ENCODE measurements around the gene GLCCI1.

DNA sequence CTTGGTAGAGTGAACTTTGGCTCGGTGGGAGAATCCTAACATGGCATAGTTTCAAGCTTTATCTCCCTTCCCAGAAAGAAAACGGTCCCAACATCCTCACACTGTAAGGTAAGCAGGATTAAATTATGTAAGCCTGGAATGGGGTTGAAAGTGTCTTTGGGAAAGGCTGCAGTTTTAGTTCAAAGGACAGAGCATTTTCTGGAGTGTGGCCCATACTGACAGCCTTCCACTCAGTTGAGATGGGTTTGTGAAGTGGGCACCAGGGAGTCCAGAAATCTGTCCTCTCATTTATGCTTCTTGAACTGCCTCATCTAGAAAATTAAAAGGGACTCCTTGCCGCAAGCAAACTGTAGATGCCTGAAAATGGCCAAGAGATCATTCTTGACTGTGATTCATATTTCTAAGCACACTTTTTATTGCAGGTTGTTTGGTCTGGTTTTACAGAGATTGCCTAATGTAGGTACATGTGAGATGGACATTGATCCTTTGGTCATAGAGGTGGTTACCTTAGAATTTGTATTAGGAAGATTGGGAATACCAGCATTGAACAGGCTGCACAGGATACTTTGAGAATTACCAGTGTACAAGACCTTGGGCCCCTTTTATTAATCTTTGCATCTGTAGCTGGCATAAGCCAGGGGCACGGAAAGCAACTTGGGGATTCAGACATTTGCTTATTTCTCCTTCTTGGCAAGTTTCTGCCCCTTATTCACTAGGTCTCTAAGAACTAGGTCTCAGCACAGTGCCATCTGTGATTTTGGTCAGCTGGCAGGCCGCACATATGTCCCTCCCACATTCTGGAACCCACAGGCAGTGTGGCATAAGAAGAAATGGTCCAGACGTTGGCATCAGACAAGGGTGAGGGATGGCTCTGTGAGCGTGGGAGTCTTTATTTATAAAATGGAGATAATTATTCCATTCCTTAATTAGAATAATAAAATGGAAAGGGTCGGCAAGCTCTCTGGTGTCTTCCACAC lies 125.9 kb downstream of the GLCCI1 start:
- TF ChIP-seq, protein P1, sequence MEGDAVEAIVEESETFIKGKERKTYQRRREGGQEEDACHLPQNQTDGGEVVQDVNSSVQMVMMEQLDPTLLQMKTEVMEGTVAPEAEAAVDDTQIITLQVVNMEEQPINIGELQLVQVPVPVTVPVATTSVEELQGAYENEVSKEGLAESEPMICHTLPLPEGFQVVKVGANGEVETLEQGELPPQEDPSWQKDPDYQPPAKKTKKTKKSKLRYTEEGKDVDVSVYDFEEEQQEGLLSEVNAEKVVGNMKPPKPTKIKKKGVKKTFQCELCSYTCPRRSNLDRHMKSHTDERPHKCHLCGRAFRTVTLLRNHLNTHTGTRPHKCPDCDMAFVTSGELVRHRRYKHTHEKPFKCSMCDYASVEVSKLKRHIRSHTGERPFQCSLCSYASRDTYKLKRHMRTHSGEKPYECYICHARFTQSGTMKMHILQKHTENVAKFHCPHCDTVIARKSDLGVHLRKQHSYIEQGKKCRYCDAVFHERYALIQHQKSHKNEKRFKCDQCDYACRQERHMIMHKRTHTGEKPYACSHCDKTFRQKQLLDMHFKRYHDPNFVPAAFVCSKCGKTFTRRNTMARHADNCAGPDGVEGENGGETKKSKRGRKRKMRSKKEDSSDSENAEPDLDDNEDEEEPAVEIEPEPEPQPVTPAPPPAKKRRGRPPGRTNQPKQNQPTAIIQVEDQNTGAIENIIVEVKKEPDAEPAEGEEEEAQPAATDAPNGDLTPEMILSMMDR (IDR thresholded peaks at IDR 0.05), result no peak
- TF ChIP-seq POLR2A (IDR thresholded peaks at IDR 0.05) (no peak), POLR2AphosphoS5 (IDR thresholded peaks at IDR 0.05) (no peak)
